ENCODE results near the gene AATK.

DNA sequence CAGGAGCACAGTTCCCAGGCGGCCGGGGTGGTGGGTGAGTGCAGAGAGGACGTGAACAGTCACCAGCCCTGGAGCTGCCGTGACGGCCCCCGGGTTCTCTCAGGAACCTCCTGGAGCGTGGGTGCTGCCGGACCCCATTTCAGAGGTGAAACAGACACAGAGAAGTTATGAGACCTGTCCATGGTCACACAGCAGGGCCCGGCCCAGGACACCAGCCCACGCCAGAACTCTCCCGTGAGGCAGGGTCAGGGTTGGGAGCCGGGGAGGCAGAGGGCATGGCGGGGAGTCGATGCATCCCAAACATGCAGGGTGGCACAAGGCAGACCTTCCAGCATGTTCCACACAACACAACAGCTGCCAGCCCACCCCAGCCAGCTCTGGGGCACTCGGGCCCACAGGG, 4.5 kb downstream of the AATK start:
- TF ChIP-seq, protein P1, sequence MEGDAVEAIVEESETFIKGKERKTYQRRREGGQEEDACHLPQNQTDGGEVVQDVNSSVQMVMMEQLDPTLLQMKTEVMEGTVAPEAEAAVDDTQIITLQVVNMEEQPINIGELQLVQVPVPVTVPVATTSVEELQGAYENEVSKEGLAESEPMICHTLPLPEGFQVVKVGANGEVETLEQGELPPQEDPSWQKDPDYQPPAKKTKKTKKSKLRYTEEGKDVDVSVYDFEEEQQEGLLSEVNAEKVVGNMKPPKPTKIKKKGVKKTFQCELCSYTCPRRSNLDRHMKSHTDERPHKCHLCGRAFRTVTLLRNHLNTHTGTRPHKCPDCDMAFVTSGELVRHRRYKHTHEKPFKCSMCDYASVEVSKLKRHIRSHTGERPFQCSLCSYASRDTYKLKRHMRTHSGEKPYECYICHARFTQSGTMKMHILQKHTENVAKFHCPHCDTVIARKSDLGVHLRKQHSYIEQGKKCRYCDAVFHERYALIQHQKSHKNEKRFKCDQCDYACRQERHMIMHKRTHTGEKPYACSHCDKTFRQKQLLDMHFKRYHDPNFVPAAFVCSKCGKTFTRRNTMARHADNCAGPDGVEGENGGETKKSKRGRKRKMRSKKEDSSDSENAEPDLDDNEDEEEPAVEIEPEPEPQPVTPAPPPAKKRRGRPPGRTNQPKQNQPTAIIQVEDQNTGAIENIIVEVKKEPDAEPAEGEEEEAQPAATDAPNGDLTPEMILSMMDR (CRISPR knock-in tag; IDR thresholded peaks at IDR 0.05) = no peak
- TF ChIP-seq SMC3 (IDR thresholded peaks at IDR 0.05; ENCODE audit: low read length) (no peak), TGIF2 (CRISPR knock-in tag; IDR thresholded peaks at IDR 0.05) (no peak), ZNF550 (CRISPR knock-in tag; IDR thresholded peaks at IDR 0.05; ENCODE audit: borderline replicate concordance) (no peak), KDM5B (CRISPR knock-in tag; IDR thresholded peaks at IDR 0.05; ENCODE audit: borderline replicate concordance) (no peak), ZNF333 (CRISPR knock-in tag; IDR thresholded peaks at IDR 0.05; ENCODE audit: borderline replicate concordance) (no peak), MXI1 (IDR thresholded peaks at IDR 0.05; ENCODE audit: borderline replicate concordance, low read depth, low read length) (no peak), ZFP82 (CRISPR knock-in tag; IDR thresholded peaks at IDR 0.05; ENCODE audit: borderline replicate concordance) (no peak), POLR2AphosphoS5 (IDR thresholded peaks at IDR 0.05; ENCODE audit: low read depth, low read length) (no peak), ADNP (CRISPR knock-in tag; IDR thresholded peaks at IDR 0.05) (no peak)
- TF ChIP-seq, protein P2, sequence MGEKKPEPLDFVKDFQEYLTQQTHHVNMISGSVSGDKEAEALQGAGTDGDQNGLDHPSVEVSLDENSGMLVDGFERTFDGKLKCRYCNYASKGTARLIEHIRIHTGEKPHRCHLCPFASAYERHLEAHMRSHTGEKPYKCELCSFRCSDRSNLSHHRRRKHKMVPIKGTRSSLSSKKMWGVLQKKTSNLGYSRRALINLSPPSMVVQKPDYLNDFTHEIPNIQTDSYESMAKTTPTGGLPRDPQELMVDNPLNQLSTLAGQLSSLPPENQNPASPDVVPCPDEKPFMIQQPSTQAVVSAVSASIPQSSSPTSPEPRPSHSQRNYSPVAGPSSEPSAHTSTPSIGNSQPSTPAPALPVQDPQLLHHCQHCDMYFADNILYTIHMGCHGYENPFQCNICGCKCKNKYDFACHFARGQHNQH (CRISPR knock-in tag; IDR thresholded peaks at IDR 0.05) = no peak
- TF ChIP-seq, protein P3, sequence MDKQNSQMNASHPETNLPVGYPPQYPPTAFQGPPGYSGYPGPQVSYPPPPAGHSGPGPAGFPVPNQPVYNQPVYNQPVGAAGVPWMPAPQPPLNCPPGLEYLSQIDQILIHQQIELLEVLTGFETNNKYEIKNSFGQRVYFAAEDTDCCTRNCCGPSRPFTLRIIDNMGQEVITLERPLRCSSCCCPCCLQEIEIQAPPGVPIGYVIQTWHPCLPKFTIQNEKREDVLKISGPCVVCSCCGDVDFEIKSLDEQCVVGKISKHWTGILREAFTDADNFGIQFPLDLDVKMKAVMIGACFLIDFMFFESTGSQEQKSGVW (CRISPR knock-in tag; IDR thresholded peaks at IDR 0.05; ENCODE audit: borderline replicate concordance) = no peak

All from HepG2 (cell line).